Esophagus muscularis mucosa (tissue), 4 donors: Measurements from ENCODE around the gene HNRNPLL. TPM values are rescaled to one million over a fixed set of nuclear protein-coding genes. Genes with fewer than 3 reads are reported as not detected.

ENCODE experiments used
- DNase-seq: peaks from one replicate; pipeline ENCODE4 v3.0.0-alpha.2; 2017; ENCODE audit errors: extremely low spot score
- H3K27ac ChIP-seq, 4 donors: fragments of 200-600 bp; sonication (generic); replicated peaks in 1 of 4; 1 replicate in 3 of 4; 2 replicates in 1 of 4; pipeline ENCODE4 v1.5.1; 2016 to 2019; ENCODE audit warnings: mild to moderate bottlenecking in 1 of 4
- H3K27me3 ChIP-seq, 4 donors: fragments of 200-600 bp; sonication (generic); one replicate each; pipeline versions ENCODE4 v1.5.1 to v1.6.0; 2016 to 2019
- H3K36me3 ChIP-seq, 4 donors: fragments of 200-600 bp; sonication (generic); one replicate each; pipeline ENCODE4 v1.5.1; 2016 to 2019
- H3K4me1 ChIP-seq, 4 donors: fragments of 200-600 bp; sonication (generic); one replicate each; pipeline ENCODE4 v1.5.1; 2016 to 2019
- H3K4me3 ChIP-seq, 4 donors: fragments of 200-600 bp; sonication (generic); 1 replicate in 2 of 4; 2 replicates in 2 of 4; pipeline ENCODE4 v1.5.1; 2016 to 2019; ENCODE audit warnings: mild to moderate bottlenecking in 4 of 4, moderate library complexity in 1 of 4
- H3K9me3 ChIP-seq, 4 donors: fragments of 200-600 bp; sonication (generic); 1 replicate in 3 of 4; 2 replicates in 1 of 4; pipeline ENCODE4 v1.5.1; 2016 to 2019
- EP300 ChIP-seq: sonication (generic); formaldehyde crosslinking; IDR thresholded peaks from one replicate; pipeline ENCODE4 v1.6.1; 2017; ENCODE audit warnings: antibody characterized with exemption
- POLR2A ChIP-seq: fragments of 450-650 bp; IDR thresholded peaks from one replicate; pipeline ENCODE4 v1.6.1; 2017; ENCODE audit warnings: antibody characterized with exemption, moderate library complexity, mild to moderate bottlenecking, low read depth
- POLR2AphosphoS5 ChIP-seq, 2 donors: sonication (generic); formaldehyde crosslinking; IDR thresholded peaks; one replicate each; pipeline ENCODE4 v1.6.1; 2017; ENCODE audit warnings: antibody characterized with exemption in 2 of 2
- WGBS: methylation state at CpG from one replicate; pipeline ENCODE4 v1.1.5; 2018; 5-methylcytosine and 5-hydroxymethylcytosine counted together
- intact Hi-C: fragments of 100-400 bp; cut with DNase I; formaldehyde crosslinking; loops from one replicate; pipeline ENCODE4 v1.15.1; 2023
- total RNA-seq, 4 donors: library from RNA; depleted of rRNA; stranded (reverse); fragments of >200 nt; gene quantifications; one replicate each; pipeline versions ENCODE4 v1.1.0 to v1.2.1, GENCODE V29; 2016
- TF ChIP-seq, protein P1 (sequence below), 3 experiments: fragments of 200-600 bp in 2 of 3; fragments of 450-650 bp in 1 of 3; sonication (generic) in 2 of 3; IDR thresholded peaks; one replicate each; pipeline ENCODE4 v1.5.1; 2017 to 2019; ENCODE audit warnings: antibody characterized with exemption in 3 of 3, mild to moderate bottlenecking in 2 of 3, moderate library complexity in 1 of 3

Gene HNRNPLL
- total RNA-seq, 4 donors from 2014 or later, result 50.2 to 61.5 (median 54.0) TPM

DNA sequence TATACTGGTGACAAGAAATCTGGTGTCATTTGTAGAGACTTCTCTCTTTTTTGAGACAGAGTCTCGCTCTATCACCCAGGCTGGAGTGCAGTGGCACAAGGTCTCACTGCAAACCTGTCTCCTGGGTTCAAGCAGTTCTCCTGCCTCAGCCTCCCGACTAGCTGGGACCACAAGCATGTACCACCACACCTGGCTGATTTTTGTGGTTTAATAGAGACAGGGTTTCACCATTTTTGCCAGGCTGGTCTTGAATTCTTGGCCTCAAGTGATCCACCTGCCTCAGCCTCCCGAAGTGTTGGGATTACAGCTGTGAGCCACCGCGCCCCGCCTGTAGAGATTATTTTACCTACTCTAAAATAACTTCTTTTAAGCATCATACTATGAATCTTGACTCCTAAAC is 6.5 kb downstream of the HNRNPLL start:
- Histone ChIP-seq H3K27ac (peak overlapping the region; percentile 20 to 100 (median 98)), H3K4me3 (no peak overlapping the region), H3K9me3 (no peaks in the 10 kb centered on the region), H3K4me1 (peaks cover 54 to 95% (median 88%) of the 10 kb centered on the region in 4 donors), H3K27me3 (no peaks in the 10 kb centered on the region), H3K36me3 (no peaks in the 10 kb centered on the region)
- intact Hi-C loops, result no loop called here
- 91% methylated on average over 6 of the region's 6 CpGs for WGBS
- DNase-seq, result no peak
- TF ChIP-seq POLR2A (no peak), POLR2AphosphoS5 (IDR thresholded peaks at IDR 0.05) (no peak), EP300 (no peak)
- TF ChIP-seq, protein P1, sequence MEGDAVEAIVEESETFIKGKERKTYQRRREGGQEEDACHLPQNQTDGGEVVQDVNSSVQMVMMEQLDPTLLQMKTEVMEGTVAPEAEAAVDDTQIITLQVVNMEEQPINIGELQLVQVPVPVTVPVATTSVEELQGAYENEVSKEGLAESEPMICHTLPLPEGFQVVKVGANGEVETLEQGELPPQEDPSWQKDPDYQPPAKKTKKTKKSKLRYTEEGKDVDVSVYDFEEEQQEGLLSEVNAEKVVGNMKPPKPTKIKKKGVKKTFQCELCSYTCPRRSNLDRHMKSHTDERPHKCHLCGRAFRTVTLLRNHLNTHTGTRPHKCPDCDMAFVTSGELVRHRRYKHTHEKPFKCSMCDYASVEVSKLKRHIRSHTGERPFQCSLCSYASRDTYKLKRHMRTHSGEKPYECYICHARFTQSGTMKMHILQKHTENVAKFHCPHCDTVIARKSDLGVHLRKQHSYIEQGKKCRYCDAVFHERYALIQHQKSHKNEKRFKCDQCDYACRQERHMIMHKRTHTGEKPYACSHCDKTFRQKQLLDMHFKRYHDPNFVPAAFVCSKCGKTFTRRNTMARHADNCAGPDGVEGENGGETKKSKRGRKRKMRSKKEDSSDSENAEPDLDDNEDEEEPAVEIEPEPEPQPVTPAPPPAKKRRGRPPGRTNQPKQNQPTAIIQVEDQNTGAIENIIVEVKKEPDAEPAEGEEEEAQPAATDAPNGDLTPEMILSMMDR (IDR thresholded peaks at IDR 0.05), result no peak

DNA sequence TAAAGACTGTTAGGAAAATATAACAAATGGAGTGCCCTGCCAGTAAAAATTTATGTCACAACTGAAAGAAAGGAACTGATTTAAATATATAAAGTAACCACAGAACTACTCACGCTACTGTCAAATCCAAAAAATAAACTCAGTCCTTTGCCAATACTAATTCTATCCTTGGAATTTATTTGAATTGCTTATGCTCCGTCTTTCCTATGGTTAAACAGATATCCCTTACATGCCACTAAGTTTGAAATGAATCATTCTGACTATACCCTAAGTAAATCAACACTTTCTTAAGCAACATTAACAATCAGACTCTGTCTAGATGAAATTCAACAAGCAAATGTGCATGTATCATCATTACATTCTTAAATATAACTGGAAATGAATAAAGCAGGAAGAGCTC is 9.8 kb downstream of the HNRNPLL start:
- WGBS, result 35% methylated on average over 2 of the region's 2 CpGs
- no peak overlapping the region for H3K4me3 ChIP-seq
- TF ChIP-seq POLR2A, result no peak
- TF ChIP-seq EP300, result no peak
- TF ChIP-seq, protein P1 (IDR thresholded peaks at IDR 0.05), result no peak
- TF ChIP-seq POLR2AphosphoS5 (IDR thresholded peaks at IDR 0.05), result no peak
- H3K9me3 ChIP-seq, result no peaks in the 10 kb centered on the region
- H3K27ac ChIP-seq, result peak overlapping the region in 3 of 4 donors; percentile 30 to 62 (median 51)
- intact Hi-C loops, result no loop called here
- H3K27me3 ChIP-seq, result no peaks in the 10 kb centered on the region
- H3K4me1 ChIP-seq, result peaks cover 54 to 100% (median 92%) of the 10 kb centered on the region in 4 donors
- H3K36me3 ChIP-seq, result no peaks in the 10 kb centered on the region
- DNase-seq, result no peak

DNA sequence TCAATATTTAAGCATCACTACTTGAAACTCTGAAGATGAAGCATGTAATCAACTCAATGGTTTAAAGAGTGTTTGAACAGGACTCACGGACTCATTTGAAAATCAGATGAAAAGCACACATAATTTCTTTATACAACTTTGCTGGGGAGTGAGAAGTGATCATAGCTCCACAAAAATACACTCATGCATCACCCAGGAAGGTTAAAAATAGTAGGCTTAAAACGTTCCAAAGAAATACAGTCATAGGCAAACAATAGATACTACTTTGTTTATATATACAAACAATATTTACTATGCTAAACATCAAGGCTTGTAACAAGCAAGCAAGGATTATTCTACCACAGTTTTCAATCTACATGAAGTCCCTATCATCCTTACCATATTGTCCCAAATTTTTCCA is 11.6 kb downstream of the HNRNPLL start:
- Histone ChIP-seq H3K4me1 (peaks cover 45 to 100% (median 92%) of the 10 kb centered on the region in 4 donors), H3K27me3 (no peaks in the 10 kb centered on the region), H3K36me3 (no peaks in the 10 kb centered on the region), H3K4me3 (no peak overlapping the region), H3K9me3 (no peaks in the 10 kb centered on the region), H3K27ac (peak overlapping the region; percentile 20 to 62 (median 40))
- WGBS, result 32% methylated on average over 2 of the region's 2 CpGs
- intact Hi-C loops, result no loop called here
- TF ChIP-seq, protein P1 (IDR thresholded peaks at IDR 0.05), result no peak
- TF ChIP-seq POLR2A (no peak), EP300 (no peak), POLR2AphosphoS5 (IDR thresholded peaks at IDR 0.05) (no peak)
- no peak for DNase-seq

DNA sequence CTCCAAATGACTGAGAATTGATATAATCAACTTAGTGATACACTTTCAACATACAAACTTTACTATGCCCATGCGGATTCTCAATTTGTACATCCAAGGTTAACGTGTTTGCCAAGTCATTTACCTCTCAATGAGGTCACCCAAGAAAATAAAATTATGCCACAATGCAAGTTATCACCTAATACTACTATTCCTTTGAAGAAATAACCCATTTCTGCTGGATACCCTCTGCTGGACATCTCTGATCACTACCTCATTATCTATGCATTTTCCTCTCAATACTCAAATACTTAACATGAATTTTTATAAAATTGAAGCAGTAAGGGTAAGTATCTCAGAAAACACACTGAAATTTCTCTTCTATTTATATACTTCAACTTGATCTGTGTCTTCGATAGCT is 12.7 kb downstream of the HNRNPLL start:
- TF ChIP-seq POLR2A, result no peak
- TF ChIP-seq, protein P1 (IDR thresholded peaks at IDR 0.05), result no peak
- TF ChIP-seq POLR2AphosphoS5 (IDR thresholded peaks at IDR 0.05), result no peak
- no peak for TF ChIP-seq EP300
- Histone ChIP-seq H3K36me3 (no peaks in the 10 kb centered on the region), H3K4me3 (no peak overlapping the region), H3K27ac (peak overlapping the region; percentile 6 to 62 (median 44)), H3K4me1 (peaks cover 52 to 100% (median 96%) of the 10 kb centered on the region in 4 donors), H3K27me3 (no peaks in the 10 kb centered on the region), H3K9me3 (no peaks in the 10 kb centered on the region)
- intact Hi-C loops, result no loop called here
- WGBS, result 82% methylated on average over 3 of the region's 3 CpGs
- DNase-seq, result no peak

DNA sequence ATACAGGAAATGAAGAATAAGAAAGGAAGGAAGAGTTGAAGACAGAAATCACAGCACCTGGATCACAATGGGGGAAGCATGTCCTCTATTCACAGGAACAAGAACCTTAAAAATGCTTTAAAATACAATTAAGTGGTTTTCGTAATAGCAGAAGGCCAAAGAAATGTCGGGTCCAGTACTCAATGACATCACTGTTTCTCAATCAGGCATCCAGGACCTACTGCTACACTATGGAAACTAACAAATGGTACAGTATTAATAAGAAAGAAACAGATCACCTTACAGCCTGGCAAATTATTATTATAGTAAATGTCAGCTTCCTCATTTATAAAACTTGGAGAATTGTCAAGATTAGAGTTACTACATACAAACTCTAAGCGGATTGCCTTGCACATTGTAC is 15.8 kb downstream of the HNRNPLL start:
- H3K36me3 ChIP-seq, result peaks cover 0 to 15% (median 5%) of the 10 kb centered on the region in 4 donors
- WGBS, result 53% methylated on average over 3 of the region's 3 CpGs
- H3K4me1 ChIP-seq, result peaks cover 36 to 89% (median 84%) of the 10 kb centered on the region in 4 donors
- H3K27me3 ChIP-seq, result no peaks in the 10 kb centered on the region
- no peaks in the 10 kb centered on the region for H3K9me3 ChIP-seq
- peak overlapping the region in 2 of 4 donors; percentile 46 to 47 for H3K27ac ChIP-seq
- H3K4me3 ChIP-seq, result no peak overlapping the region
- TF ChIP-seq POLR2A, result no peak
- no peak for TF ChIP-seq POLR2AphosphoS5 (IDR thresholded peaks at IDR 0.05)
- TF ChIP-seq EP300, result no peak
- TF ChIP-seq, protein P1 (IDR thresholded peaks at IDR 0.05), result no peak
- intact Hi-C loops, result no loop called here
- DNase-seq, result no peak
